Pulmonary artery endothelial cell (primary cell): ENCODE data around the gene RBM15B. TPM values are rescaled to one million over a fixed set of nuclear protein-coding genes. Genes with fewer than 3 reads are reported as not detected.
"Not testable (repeated sequence)": the region's sequence is repeated elsewhere in the genome, so short reads cannot be mapped to it uniquely, and the experiment has no call there.

ENCODE experiments used
- DNase-seq: peaks from one replicate; pipeline ENCODE4 v3.0.0-alpha.2; 2011; ENCODE audit warnings: low read depth, low spot score
- total RNA-seq: library from RNA; depleted of rRNA; stranded (reverse); fragments of >200 nt; gene quantifications from 2 replicates; pipeline ENCODE4 v1.2.3, GENCODE V29; 2014

Gene RBM15B
- total RNA-seq, 1 donor from 2014 or later, result 53.2 TPM

GRCh38 chr3:51378065-51378464 is 13.0 kb upstream of the RBM15B start:
- DNase-seq, result no peak

- DNase-seq, result no peak
These were observed 12.4 kb upstream of the RBM15B start for GRCh38 chr3:51378726-51379125.

- no peak for DNase-seq
These were observed 11.8 kb upstream of the RBM15B start for GRCh38 chr3:51379301-51379700.

- no peak for DNase-seq
These were observed 11.2 kb upstream of the RBM15B start for GRCh38 chr3:51379746-51380455.

- no peak for DNase-seq
These were observed 10.3 kb upstream of the RBM15B start for GRCh38 chr3:51380601-51381332.

- DNase-seq, result no peak
These were observed 9.8 kb upstream of the RBM15B start for GRCh38 chr3:51381333-51381705.

GRCh38 chr3:51382076-51382745 is 8.9 kb upstream of the RBM15B start:
- DNase-seq, result no peak

GRCh38 chr3:51382947-51383578 is 8.0 kb upstream of the RBM15B start:
- DNase-seq, result no peak

GRCh38 chr3:51384055-51384725 is 6.9 kb upstream of the RBM15B start:
- no peak for DNase-seq

GRCh38 chr3:51384726-51385473 is 6.2 kb upstream of the RBM15B start, which contains the start of gene MANF:
Gene MANF (plus strand): TSS chr3:51385291. CDS start chr3:51385343, 52 bp downstream.
- peak; percentile 95 for DNase-seq

- DNase-seq, result no peak
These were observed 5.4 kb upstream of the RBM15B start for GRCh38 chr3:51385621-51386091.

- DNase-seq, result no peak
These were observed 4.8 kb upstream of the RBM15B start for GRCh38 chr3:51386159-51386851.

GRCh38 chr3:51386852-51387229 is 4.2 kb upstream of the RBM15B start:
- DNase-seq, result no peak

- not testable (repeated sequence) for DNase-seq
These were observed 3.8 kb upstream of the RBM15B start for GRCh38 chr3:51387281-51387680.

GRCh38 chr3:51388286-51389029 is 2.6 kb upstream of the RBM15B start:
- no peak for DNase-seq

- no peak for DNase-seq
These were observed 1.5 kb upstream of the RBM15B start for GRCh38 chr3:51389423-51390183.

GRCh38 chr3:51390246-51391074 is 625 bp upstream of the RBM15B start:
- DNase-seq, result no peak
